GM18858 (cell line): ENCODE data around the gene C14orf132.

Experiments used
- ATAC-seq: cut with Tn5 transposase; IDR thresholded peaks from one replicate; pipeline ENCODE4 v1.9.1; 2021; ENCODE audit not compliant: unreplicated experiment

C14orf132 gene

DNA sequence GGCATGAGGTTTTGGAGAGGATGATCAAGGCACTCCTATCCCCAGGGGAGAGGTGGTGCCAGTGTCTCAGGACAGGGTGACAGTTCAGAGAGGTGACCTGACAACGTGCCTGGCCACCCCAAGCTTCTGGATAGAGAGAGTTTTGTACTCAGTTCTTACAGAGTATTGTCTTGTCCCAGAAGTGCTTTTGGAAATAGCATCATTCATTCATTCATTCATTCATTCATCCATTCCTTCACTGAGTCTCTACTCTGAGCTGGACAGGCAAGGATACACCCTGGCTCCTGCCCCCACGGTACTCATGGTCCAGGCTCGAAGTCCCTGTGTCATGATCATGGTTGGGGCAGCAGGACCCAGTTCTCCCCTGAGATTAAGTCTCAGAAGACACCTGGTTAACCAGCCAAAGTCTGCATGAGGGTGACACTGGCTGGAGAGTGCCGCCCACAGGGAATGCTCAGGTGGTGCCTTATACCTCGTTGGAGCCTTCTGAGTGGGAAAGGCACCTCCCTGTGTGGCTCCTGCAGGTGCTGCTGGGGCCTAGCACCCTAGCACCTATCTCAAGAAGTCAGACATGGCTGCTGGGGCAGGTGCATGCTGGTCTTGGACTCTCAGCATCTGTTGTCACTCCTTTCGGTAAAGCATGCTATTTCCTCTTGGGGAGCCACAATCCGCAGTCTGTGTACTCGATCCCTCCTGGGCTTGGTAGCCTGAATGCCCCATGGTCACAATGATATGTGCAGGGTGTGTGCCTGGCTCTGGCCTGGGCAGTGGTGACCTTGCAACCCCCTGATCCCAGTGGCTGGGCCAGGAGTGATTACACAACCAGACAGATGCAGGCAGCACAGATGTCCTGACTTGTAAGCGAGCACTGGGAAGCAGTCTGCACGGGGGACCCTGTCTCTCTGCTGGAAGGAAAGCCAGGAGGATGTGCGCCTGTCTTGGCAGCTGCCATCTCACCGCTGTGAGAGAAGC lies 57.8 kb downstream of the C14orf132 start:
- no peak for ATAC-seq

DNA sequence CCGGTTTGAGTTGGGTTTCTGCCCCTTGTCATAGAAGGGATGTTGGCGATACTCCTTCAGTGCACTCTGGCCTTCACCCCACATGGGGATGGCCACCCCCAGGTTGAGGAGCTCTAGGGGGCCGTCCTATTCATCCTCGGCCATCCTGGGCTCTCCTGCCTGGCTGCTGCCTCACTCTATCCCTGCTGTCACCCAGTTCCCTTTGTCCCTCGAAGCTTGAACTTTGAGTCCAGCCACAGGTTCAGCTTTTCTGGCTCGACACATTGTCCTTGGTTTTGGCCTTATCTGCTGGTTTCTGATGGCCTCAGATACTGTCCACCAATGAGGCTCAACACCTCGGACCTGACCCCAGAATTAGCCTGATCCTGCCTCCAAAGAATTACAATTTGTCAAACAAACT lies 58.6 kb downstream of the C14orf132 start:
- no peak for ATAC-seq

DNA sequence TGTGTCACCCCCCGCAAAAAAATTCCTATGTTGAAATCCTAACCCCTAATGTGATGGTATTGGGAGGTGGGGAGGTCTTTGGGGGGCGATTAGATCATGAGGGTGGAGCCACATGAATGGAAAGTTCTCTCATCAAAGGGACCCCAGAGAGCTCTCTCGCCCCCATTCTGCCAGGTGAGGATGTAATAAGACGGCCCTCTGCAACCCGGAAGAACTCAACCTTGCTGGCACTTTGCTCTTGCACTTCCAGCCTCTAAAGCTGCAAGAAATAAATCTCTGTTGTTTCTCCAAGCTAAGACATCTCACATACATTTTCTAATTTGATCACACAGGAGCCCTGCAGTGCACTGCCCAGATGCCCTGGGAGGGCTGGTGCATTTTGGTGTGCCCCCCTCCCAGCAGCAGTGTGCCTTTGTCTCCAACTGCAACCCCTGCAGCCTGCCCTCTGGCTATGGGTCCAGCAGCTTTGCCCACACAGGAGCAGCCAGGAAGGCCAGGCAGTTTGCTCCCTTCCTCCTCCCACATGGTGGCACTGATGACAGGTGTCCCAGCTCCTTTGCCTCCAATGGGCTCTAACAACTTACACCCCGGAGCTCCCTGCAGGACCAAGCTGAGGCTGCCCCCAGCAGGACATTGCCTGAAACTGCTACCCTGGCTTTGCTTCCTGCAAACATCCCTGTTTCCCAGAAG lies 59.3 kb downstream of the C14orf132 start:
- ATAC-seq, result no peak

DNA sequence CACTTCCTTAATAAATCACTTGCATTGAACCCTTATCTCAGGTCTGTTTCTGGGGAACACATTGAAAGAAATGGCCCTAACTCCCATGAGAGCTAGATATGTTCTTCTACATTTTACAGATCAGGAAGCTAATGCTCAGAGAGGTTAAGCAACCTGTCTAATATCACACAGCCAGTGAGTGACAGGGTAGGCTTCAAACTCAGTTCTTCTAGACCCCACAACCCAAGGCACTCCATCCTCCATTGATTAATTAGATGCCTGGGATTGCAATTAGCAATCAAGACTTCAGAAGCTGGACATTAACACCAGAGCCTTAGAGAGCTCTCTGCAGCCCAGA lies 59.8 kb downstream of the C14orf132 start:
- ATAC-seq, result no peak

DNA sequence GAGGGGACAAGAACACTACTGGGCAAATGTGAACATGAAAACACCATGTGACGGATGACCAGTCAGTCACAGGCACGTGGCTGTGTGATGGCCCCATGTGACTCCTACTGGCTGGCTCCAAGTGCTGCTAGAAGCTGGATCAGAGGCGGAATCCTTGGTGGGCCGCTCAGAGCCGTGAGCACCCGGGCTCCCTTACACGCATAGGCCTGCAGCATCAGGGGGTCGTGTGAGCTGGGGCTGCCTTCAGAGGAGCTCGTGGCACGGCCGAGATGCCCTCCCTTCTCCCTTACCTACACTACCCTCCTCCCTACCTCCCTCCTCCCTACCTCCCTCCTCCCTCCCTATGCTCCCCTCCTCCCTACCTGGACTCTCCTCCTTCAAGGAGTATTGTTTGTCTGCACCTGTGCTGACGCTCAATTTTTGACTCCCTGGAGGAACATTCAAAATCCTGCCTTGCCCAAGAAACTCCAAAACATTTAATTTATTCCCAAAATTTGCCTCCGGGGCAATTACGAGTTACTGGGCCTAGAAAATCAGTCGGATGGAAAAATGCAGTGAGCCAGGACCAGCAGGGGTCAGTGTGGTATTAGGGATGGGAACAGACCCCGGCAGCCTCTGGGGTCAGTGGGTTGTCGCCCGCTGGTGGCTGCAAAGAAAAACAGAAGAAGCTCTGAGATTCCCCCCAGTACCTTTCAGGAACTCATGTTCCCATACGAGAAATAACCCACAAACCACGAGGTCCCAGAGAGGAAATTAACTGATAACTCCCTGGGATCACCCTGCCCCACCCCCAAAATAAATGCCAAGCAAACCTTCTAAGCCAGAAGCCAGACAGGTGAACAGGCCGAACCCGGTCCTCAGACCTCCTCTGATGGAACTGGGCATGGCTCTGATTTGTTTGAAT lies 61.3 kb downstream of the C14orf132 start:
- no peak for ATAC-seq

DNA sequence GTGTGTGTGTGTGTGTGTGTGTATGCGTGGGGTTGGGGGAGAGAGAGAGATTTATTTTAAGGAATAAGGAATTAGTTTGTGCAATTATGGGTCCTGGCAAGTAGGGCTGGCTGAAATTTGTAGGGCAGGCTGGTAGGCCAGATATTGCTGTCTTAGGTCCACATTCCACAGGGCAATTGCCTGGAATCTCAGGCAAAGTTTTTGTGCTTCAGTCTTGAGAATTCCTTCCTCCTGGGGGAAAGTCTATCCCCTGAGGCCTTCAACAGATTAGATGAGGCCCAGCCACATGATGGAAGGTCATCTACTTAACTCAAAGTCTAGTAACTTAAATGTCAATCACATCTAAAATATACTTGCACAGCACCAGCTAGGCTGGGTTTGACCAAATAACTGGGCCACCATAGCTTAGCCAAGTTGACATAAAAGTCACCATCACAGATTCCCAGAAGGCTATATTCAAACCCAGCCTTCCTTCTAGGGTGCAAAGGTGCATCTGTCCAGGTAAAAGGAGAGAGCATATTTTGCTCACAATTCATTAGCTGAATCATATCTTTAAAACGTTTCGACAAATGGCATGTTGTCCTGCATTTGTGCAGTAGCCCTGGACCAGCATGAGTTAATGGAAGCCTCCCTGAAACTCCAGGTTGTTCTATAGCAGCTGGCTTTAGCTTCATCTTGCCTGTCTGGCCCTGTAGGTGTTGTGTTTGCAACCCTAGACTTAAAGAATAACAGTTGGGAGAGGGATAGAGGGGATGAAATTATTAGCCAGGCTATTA lies 63.1 kb downstream of the C14orf132 start:
- ATAC-seq, result no peak

DNA sequence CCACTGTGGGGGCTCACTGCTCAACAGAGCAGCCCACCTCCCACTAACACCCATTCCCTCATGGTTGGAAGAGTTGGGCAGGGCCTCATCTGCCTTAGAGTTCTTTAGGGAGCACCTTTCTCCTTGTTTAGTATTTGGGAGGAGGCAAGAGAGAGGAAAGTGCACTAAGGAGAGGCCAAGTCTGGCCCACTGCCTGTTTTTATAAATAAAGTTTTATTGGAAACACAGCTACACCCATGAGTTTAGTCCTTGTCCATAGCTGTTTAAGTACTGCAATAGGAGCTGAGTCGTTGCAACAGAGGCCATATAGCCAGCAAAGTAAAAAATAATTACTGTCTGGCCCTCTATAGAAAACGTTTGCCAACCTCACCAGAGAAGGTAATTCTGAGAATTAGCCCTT lies 63.9 kb downstream of the C14orf132 start:
- ATAC-seq, result no peak

DNA sequence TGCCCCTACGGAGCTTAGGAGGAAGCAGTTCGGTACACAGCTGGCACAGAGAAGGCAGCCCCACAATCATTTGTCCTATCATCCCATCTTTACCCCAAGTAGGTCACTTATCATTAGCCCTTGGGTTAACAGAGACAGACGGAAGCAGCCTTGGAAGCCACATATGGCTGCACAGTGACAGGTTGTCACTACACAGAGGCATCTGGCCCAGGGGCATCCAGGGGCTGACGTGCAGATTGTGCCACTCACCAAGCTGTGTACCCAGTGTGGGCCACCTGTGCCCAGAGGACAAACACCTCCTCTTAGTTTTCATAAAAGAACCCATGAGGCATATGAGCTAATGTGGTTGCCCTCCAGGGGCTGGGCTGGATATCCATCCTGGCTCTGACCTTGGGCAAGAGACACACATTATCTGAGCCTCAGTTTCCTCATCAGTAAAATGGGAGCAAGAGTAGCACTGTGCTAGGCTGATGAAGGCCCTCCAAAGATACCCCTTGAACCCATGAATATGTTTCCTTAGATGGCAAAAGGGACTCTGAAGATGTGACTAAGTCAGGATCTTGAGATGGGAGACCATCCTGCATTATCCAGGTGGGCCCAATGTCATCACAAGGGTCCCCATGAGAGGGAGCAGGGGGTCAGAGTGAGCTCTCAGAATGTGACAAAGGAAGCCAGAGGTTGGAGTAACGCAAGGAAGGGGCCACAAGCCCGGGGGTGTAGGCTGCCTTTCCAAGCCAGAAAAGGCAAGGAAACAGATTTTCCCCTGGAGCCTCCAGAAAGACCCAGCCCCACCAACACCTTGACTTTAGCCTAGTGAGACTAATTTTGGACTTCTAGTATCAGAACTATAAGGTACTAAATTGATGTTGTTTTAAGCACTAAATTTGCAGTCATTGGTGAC lies 64.6 kb downstream of the C14orf132 start:
- no peak for ATAC-seq

DNA sequence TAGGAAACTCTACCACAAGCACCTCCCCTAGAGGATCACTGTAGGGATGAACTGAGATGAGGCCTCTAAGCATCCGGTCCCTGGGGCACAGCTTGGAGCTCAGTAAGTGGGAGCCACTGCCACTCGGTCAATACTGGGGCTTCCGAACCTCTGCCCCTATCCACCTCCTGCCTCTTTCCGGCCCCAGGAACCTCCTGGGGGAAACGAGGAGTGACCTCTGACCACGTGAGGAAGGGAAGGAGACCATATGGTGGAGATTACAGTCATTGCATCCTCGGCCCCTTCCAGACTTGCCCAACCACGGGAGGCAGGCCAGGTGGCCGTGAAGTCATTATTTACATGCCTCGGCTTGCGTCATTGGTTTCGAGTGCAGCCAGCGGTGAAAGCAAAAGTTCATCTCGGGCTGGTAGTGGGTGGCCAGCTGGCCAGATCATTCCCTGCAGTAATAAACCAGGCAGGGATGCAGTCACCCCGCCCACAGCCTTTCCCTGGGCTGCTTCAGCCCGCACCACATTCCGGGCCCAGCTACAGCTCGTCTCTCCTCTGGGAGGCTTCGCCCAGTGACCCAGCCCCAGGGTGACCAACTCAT lies 65.4 kb downstream of the C14orf132 start:
- no peak for ATAC-seq

DNA sequence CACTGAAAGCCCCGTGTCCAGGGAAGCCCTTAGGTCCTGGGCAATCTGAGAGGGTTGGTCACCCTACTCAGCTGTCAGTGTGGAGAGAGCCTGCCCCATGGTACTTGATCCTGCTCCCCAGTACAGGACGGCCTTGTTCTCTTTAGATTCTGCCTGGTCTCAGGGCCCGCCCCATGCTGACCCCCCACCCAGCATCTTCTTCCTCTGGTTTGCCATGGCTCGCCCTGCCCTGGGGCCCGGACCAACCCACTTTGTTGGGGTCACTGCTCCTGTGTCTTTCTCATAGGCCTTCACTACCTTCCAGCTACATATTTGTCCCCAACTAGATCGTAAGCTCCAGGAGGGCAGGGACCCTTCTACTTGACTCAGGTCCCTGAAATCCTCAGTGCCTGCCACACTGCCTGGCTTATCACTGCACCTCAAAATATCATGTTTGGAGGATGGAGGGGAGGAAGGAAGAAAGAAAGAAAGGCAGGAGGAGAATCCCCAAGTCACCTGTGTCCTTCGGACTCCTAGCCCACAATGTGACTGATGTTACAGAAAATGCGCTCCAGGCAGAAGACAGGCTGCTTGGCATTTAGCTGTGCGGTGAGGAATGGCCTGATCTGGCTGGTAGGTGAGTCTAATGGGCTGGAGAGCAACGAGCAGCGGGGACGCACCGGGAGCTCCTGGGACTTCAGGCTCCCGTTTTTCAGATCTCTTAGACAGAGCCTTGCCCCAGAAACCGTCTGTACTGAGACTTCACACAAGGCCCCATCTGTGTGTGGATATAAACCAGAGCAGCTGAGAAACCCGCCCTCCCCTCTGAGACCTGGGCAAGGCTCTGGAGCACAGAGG lies 66.1 kb downstream of the C14orf132 start:
- no peak for ATAC-seq

DNA sequence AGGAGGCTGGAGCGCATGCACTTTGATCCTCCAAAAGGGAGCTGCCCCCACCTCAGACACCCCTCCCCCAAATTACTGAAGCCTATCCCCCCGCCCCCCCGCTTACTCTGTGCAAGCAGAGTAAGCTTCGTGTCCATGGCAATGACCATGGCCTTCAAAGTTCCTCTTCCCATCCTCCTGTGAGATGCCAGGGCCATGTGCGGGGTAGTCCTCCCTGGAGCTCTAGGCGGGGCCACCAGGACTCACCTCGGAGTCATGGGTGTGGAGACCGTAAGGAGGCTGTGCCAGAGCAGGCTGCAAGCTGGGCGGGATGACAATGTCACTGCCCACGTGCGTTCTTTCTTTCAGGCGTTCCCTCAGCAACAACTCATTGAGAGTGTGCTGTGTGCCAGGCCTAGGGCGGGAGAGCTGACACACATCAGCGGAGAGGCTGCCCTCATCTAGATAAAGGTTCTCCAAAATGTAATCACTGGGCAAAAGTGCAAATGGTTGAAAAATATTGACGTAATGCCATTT lies 66.8 kb downstream of the C14orf132 start:
- ATAC-seq, result no peak

DNA sequence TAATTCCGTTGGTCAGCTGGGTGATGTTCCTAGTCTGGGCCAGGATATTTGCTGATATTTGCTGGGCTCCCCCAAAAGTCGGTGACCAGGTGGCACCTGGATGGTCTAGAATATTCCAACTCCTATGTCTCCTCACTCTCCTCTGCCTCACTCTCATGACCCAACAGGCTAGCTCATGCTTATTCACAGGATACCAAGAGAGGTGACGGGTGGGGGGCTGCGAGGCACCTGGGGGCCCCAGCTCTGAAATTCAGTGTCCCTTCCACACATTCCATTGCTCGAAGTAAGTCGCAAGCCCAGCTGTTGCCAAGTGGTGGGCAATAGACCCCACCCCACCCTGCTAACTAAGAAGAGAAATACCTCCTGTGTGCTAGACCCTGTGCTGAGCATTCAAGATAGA lies 67.7 kb downstream of the C14orf132 start:
- ATAC-seq, result no peak

DNA sequence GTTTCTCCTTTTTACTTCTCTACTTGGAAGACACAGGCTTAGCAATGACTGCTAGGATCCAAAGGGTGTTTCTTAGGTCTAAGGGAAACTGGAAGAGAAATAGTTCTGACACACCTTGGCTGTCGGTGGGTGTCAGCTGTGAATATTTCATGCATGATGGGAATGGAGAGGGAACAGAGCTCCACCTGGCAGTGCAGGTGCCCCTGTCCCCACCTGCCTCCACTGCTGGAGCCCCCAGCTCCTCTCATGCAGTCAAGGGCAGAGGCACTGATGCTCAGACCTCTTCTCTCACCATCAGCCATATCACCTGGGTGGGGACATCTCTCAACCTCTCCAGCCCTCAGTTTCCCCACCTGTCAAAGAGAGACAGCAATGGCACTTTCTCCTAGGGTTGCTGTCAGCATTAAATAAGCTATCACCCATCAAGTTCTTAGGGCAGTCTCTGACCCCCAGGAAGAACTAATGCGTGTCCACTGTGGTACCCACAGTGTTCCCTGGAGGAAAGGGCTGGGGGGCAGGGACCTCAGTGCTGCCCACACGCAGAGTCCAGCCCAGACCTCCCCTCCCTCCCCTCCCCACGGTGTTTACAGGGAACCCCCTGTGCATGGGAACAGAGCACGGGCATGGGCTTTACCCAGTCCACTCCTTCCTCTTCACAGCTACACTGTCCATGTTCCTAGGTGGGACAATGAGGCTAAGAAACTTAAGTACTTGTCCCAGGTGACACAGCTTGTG lies 69.1 kb downstream of the C14orf132 start:
- no peak for ATAC-seq

DNA sequence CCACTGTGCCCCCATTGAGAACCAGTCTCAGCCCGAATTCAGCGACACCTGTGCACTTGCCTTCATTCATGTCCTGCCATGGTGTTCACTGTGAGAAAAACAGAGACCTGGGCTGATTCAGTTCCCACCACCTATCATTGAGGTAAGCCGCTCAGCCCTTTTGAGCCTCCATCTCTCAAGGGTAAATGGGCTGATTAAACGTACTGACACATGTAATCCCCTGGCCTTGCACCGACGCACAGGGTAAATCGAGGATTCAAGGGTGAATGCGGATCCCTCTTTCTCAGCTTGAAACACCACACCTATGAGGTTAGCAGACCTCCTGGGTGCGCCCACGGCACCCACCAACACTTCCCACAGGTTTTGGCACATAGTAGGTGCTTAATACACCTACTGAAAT lies 69.7 kb downstream of the C14orf132 start:
- ATAC-seq, result no peak

DNA sequence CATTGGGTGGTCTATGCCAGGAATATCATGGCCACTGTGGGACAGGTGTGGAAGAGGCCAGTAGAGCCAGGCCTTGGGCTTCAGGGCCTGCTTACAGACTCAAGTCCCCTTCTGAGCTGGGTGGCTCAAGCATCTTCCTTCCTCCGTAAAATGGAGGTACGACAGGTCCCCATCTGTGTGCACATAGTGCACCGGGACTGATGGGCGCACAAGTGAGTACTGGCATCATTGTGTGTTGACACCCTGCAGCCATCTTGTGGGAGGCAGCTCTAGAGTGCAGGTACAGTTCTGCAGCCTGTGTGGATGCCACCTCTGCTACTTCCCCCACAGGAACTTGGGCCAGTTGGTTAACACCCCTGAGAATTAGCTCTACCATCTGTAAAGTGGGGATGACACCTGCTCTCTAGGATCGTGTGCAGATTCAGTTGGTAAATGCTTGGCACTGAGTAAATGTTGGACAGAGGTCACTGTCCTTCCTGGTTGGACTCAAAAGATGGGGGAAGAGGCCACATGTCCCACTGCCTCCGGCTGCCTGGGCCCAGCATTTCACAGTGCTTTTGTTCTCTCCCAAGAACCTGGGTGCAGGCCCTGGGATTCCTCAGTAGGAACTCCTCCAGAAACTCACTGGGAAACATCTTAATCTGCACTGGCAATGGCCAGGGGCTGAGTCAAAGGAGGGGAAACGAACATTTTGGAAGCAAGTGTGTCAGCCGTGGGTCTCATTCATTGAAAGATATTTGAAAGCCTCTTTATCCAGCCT lies 70.6 kb downstream of the C14orf132 start:
- ATAC-seq, result no peak

DNA sequence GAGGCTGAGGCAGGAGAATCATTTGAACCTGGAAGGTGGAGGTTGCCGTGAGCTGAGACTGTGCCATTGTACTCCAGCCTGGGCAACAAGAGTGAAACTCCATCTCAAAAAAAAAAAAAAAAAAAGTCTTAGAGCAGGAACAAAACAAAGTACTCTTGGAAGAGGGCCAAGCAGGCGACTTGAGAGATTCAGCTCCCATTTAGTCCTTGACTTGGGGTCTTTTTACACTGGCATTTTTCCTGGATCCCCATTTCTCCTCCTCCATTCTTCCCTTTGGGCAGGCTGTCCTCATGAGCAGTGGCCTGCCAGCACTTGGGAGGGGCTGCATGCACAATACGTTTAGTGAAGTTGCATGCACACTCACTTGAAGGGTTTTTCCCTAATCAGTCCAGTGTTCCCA lies 72.9 kb downstream of the C14orf132 start:
- ATAC-seq, result no peak

DNA sequence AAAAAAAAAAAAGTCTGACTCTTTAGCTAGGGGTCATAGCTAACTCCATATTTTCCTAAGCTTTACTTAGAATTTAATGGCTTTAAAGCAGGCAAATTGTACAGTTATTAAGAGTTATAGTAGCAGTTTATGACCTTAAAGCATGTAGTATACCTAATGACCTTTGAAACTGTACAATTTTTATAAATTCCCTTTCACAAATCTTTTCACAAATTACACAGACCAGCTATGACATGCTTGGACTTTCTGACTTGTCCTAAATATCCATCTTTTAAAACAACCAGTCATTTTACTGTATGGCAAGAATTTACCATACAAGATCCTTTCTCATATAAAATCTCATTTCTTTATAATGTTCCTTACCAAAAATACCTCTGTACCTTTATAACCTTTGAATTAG lies 74.8 kb downstream of the C14orf132 start:
- no peak for ATAC-seq
